Liver (tissue), 9 donors: ENCODE data around the gene LRRTM4. TPM values are rescaled to one million over a fixed set of nuclear protein-coding genes. Genes with fewer than 3 reads are reported as not detected.
"Not testable (repeated sequence)": the region's sequence is repeated elsewhere in the genome, so short reads cannot be mapped to it uniquely, and the experiment has no call there.

Experiments used
- DNase-seq: peaks from one replicate; pipeline ENCODE4 v3.0.0-alpha.2; 2017; ENCODE audit warnings: low spot score
- H3K27ac ChIP-seq, 2 donors: one replicate each; pipeline ENCODE4 v1.7.0; 2013; ENCODE audit warnings: inconsistent platforms in 2 of 2, low read length in 2 of 2, control low read depth in 1 of 2, low read depth in 1 of 2, mild to moderate bottlenecking in 1 of 2
- H3K27me3 ChIP-seq, 4 donors: one replicate each; pipeline versions ENCODE4 v1.6.1 to v1.7.0; 2013; ENCODE audit warnings: low read length in 3 of 4, inconsistent platforms in 1 of 4, mild to moderate bottlenecking in 1 of 4, moderate library complexity in 1 of 4; ENCODE audit not compliant: control insufficient read depth in 4 of 4, insufficient read depth in 4 of 4
- H3K36me3 ChIP-seq, 4 donors: one replicate each; pipeline versions ENCODE4 v1.6.1 to v1.7.0; 2013; ENCODE audit warnings: low read length in 3 of 4, mild to moderate bottlenecking in 3 of 4, low read depth in 1 of 4, moderate library complexity in 1 of 4; ENCODE audit not compliant: control insufficient read depth in 4 of 4, insufficient read depth in 3 of 4
- H3K4me1 ChIP-seq, 4 donors: one replicate each; pipeline versions ENCODE4 v1.6.1 to v1.7.0; 2013; ENCODE audit warnings: low read length in 3 of 4, mild to moderate bottlenecking in 3 of 4, moderate library complexity in 1 of 4; ENCODE audit not compliant: control insufficient read depth in 4 of 4, insufficient read depth in 4 of 4
- H3K4me3 ChIP-seq, 3 donors: one replicate each; pipeline versions ENCODE4 v1.6.1 to v1.7.0; 2013; ENCODE audit warnings: low read length in 3 of 3, control low read depth in 1 of 3, low read depth in 1 of 3, mild to moderate bottlenecking in 1 of 3
- H3K9ac ChIP-seq, 2 donors: one replicate each; pipeline ENCODE4 v1.7.0; 2013; ENCODE audit warnings: low read length in 2 of 2, mild to moderate bottlenecking in 2 of 2, moderate library complexity in 2 of 2, control low read depth in 1 of 2, low read depth in 1 of 2
- H3K9me3 ChIP-seq, 4 donors: one replicate each; pipeline versions ENCODE4 v1.6.1 to v1.7.0; 2013; ENCODE audit warnings: low read length in 3 of 4; ENCODE audit not compliant: control insufficient read depth in 4 of 4
- ATF3 ChIP-seq: IDR thresholded peaks from 2 replicates; pipeline ENCODE4 v1.6.1; 2016; ENCODE audit warnings: antibody characterized with exemption
- CTCF ChIP-seq: fragments of 150-350 bp; IDR thresholded peaks from 2 replicates; pipeline ENCODE4 v1.5.1; 2017; ENCODE audit warnings: improper control_type of control experiment, low read depth, low read length; ENCODE audit not compliant: missing input control
- FOXA1 ChIP-seq: IDR thresholded peaks from 2 replicates; pipeline ENCODE4 v1.6.1; 2016; ENCODE audit warnings: antibody characterized with exemption
- FOXA2 ChIP-seq: IDR thresholded peaks from 2 replicates; pipeline ENCODE4 v1.6.1; 2016; ENCODE audit warnings: antibody characterized with exemption
- GABPA ChIP-seq, 2 donors: IDR thresholded peaks in 1 of 2; conservative IDR thresholded peaks in 1 of 2; 2 replicates each; pipeline ENCODE4 v1.6.1; 2016; ENCODE audit warnings: antibody characterized with exemption in 2 of 2, mild to moderate bottlenecking in 1 of 2, moderate library complexity in 1 of 2
- HNF4A ChIP-seq, 2 donors: conservative IDR thresholded peaks; 2 replicates each; pipeline ENCODE4 v1.6.1; 2016; ENCODE audit warnings: antibody characterized with exemption in 2 of 2, mild to moderate bottlenecking in 2 of 2
- HNF4G ChIP-seq: IDR thresholded peaks from 2 replicates; pipeline ENCODE4 v1.6.1; 2016; ENCODE audit warnings: antibody characterized with exemption
- JUND ChIP-seq, 2 donors: IDR thresholded peaks; 2 replicates each; pipeline ENCODE4 v1.6.1; 2016; ENCODE audit warnings: antibody characterized with exemption in 2 of 2
- MAX ChIP-seq: IDR thresholded peaks from 2 replicates; pipeline ENCODE4 v1.6.1; 2016; ENCODE audit warnings: antibody characterized with exemption
- NR2F2 ChIP-seq: IDR thresholded peaks from 2 replicates; pipeline ENCODE4 v1.6.1; 2016; ENCODE audit warnings: antibody characterized with exemption
- REST ChIP-seq: IDR thresholded peaks from 2 replicates; pipeline ENCODE4 v1.6.1; 2016; ENCODE audit warnings: antibody characterized with exemption, mild to moderate bottlenecking
- RXRA ChIP-seq, 2 donors: IDR thresholded peaks; 2 replicates each; pipeline ENCODE4 v1.6.1; 2017 to 2018; ENCODE audit warnings: antibody characterized with exemption in 2 of 2, mild to moderate bottlenecking in 1 of 2
- SP1 ChIP-seq: IDR thresholded peaks from 2 replicates; pipeline ENCODE4 v1.6.1; 2018; ENCODE audit warnings: antibody characterized with exemption, mild to moderate bottlenecking
- TAF1 ChIP-seq: conservative IDR thresholded peaks from 2 replicates; pipeline ENCODE4 v1.6.1; 2016; ENCODE audit warnings: antibody characterized with exemption, mild to moderate bottlenecking
- YY1 ChIP-seq: IDR thresholded peaks from 2 replicates; pipeline ENCODE4 v1.6.1; 2016; ENCODE audit warnings: antibody characterized with exemption, mild to moderate bottlenecking
- ZBTB33 ChIP-seq: IDR thresholded peaks from 2 replicates; pipeline ENCODE4 v1.6.1; 2016; ENCODE audit warnings: antibody characterized with exemption
- WGBS: extraction: QIAGEN DNeasy Blood & Tissue Kit; methylation state at CpG from one replicate; pipeline ENCODE4 v1.1.7; 2013; 5-methylcytosine and 5-hydroxymethylcytosine counted together
- polyA plus RNA-seq, 2 donors: library from polyadenylated mRNA; stranded (reverse) in 1 of 2; unstranded in 1 of 2; fragments of 200-250 nt in 1 of 2; fragments of >200 nt in 1 of 2; fragmentation: Nextera tagmentation in 1 of 2; extraction: Ambion mirVana in 1 of 2; gene quantifications; one replicate each; pipeline versions ENCODE4 v1.2.1 to v1.2.3, GENCODE V29; 2013 to 2015
- total RNA-seq, 2 donors: library from RNA; depleted of rRNA; stranded (reverse); fragments of >200 nt; gene quantifications; one replicate each; pipeline ENCODE4 v1.2.3, GENCODE V29; 2014
- donor health status: healthy.
- donor health status: healthy.
- donor health status: healthy.
- donor health status: healthy.
- donor health status: healthy.

LRRTM4 gene
- total and polyA plus RNA-seq, 4 donors: 0.06 to 0.09 (median 0.08) TPM; not detected in 1

GRCh38 chr2:77095096-77095495, 427.1 kb downstream of the LRRTM4 start:
- Histone ChIP-seq H3K9me3 (no peaks in the 10 kb centered on the region), H3K36me3 (no peaks in the 10 kb centered on the region), H3K27me3 (no peaks in the 10 kb centered on the region), H3K4me3 (no peak overlapping the region), H3K4me1 (no peaks in the 10 kb centered on the region), H3K9ac (no peak overlapping the region), H3K27ac (no peak overlapping the region)
- TF ChIP-seq HNF4G (no peak), ATF3 (no peak), RXRA (IDR thresholded peaks at IDR 0.05) (no peak), MAX (no peak), CTCF (no peak), REST (no peak), SP1 (no peak), JUND (IDR thresholded peaks at IDR 0.05) (no peak), FOXA2 (no peak), GABPA (IDR thresholded peaks at IDR 0.05 in 1 of 2, conservative IDR thresholded peaks at IDR 0.05 in 1 of 2) (no peak), NR2F2 (no peak), TAF1 (no peak), FOXA1 (no peak), HNF4A (conservative IDR thresholded peaks at IDR 0.05) (no peak), ZBTB33 (no peak), YY1 (no peak)
- WGBS: 68% methylated on average over 1 of the region's 1 CpG
- no peak for DNase-seq

- H3K27ac ChIP-seq, H3K9me3 ChIP-seq, H3K27me3 ChIP-seq, H3K4me1 ChIP-seq, H3K36me3 ChIP-seq, H3K9ac ChIP-seq, H3K4me3 ChIP-seq, DNase-seq: not testable (repeated sequence)
- 26% methylated on average over 13 of the region's 13 CpGs for WGBS
Measured at GRCh38 chr2:77088424-77088823, 433.8 kb downstream of the LRRTM4 start.
